ENCODE measurements around the gene PPFIA1. TPM values are rescaled to one million over a fixed set of nuclear protein-coding genes. Genes with fewer than 3 reads are reported as not detected.

PPFIA1 gene
- total RNA-seq, 2 experiments from 2014 or later = 27.2 to 30.9 TPM

DNA sequence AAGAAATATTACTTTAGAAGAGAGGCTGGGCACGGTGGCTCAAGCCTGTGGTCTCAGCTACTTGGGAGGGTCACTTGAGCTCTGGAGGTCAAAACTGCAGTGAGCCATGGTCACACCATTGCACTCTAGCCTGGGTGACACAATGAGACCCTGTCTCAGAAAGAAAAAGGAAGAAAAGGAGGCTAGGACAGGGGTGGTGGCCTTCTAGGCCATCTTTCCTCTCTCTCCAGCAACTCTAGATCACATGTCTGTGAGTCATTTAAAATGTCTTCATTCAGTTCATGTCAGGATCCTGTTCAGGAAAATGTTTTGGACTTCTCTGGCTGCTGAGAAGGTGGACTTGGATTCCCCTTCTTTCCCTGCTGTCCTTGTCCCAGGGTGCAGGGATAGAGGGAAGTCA lies 53.3 kb downstream of the PPFIA1 start:
- no peaks in the 10 kb centered on the region for H3K27me3 Mint-ChIP-seq
- intact Hi-C loops (cut with micrococcal nuclease) = no loop called here
- H3K9me3 Mint-ChIP-seq = no peaks in the 10 kb centered on the region
- H3K36me3 Mint-ChIP-seq (ENCODE audit: low read depth) = peaks cover 34% of the 10 kb centered on the region
- DNase-seq (no peak), ATAC-seq (no peak)
- peaks cover 11% of the 10 kb centered on the region for H3K4me1 Mint-ChIP-seq (ENCODE audit: low read depth)
- H3K4me3 Mint-ChIP-seq = no peak overlapping the region
- ChIA-PET POLR2A (no interaction called here), CTCF (no interaction called here)
- TF ChIP-seq, protein P1, sequence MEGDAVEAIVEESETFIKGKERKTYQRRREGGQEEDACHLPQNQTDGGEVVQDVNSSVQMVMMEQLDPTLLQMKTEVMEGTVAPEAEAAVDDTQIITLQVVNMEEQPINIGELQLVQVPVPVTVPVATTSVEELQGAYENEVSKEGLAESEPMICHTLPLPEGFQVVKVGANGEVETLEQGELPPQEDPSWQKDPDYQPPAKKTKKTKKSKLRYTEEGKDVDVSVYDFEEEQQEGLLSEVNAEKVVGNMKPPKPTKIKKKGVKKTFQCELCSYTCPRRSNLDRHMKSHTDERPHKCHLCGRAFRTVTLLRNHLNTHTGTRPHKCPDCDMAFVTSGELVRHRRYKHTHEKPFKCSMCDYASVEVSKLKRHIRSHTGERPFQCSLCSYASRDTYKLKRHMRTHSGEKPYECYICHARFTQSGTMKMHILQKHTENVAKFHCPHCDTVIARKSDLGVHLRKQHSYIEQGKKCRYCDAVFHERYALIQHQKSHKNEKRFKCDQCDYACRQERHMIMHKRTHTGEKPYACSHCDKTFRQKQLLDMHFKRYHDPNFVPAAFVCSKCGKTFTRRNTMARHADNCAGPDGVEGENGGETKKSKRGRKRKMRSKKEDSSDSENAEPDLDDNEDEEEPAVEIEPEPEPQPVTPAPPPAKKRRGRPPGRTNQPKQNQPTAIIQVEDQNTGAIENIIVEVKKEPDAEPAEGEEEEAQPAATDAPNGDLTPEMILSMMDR (IDR thresholded peaks at IDR 0.05) = no peak
- no peak overlapping the region for H3K27ac Mint-ChIP-seq

DNA sequence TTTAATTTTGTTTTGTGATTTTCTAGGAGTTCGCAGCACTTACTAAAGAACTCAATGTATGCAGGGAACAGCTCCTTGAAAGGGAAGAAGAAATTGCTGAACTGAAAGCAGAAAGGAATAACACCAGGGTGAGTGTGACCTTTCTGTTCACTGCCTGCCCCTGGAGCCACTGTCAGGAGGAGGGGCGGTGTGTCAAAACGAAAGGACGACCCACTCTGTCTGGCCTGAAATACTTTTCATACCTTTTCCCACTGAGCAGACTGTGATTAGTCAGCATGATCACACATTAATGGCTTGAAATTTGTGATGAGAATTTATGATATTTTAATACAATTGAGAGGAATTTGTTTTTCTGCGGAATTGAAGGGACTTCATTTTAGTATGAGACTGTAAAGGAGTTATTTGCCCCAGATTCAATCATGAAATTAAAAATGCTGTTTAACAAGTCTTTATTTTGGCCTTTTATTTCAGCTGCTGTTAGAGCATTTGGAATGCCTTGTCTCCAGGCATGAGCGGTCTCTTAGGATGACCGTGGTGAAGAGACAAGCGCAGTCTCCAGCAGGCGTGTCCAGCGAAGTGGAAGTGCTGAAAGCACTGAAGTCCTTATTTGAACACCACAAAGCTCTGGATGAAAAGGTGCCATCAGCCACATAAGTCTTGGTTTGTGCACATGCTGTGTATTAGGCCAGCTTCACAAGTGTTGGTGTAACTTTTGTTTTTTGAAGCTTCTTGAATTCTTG lies 54.1 kb downstream of the PPFIA1 start:
- POLR2A ChIA-PET = no interaction called here
- Mint-ChIP-seq H3K9me3 (no peaks in the 10 kb centered on the region), H3K4me3 (no peak overlapping the region), H3K4me1 (ENCODE audit: low read depth) (peaks cover 11% of the 10 kb centered on the region), H3K36me3 (ENCODE audit: low read depth) (peaks cover 35% of the 10 kb centered on the region), H3K27me3 (no peaks in the 10 kb centered on the region), H3K27ac (no peak overlapping the region)
- peak; percentile 29 for DNase-seq
- TF ChIP-seq, protein P1 (IDR thresholded peaks at IDR 0.05) = no peak
- CTCF ChIA-PET = no interaction called here
- intact Hi-C loops (cut with micrococcal nuclease) = no loop called here
- ATAC-seq = peak; percentile 27

DNA sequence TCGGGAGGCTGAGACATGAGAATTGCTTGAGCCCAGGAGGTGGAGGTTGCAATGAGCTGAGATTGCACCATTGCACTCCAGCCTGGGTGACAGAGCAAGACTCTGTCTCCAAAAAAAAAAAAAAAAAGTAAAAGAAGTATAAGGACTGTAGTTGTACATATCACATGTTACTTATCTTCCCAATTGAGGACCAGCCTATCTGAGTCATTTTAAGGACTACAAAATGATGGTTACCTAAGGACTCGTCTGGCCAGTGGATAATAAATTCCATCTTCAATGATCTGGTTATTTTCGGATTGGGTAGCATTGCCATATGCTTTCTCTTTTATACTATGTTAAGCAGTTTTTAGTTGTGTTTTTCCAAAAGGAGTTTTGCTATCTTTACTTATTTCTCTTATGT lies 55.3 kb downstream of the PPFIA1 start:
- CTCF ChIA-PET = no interaction called here
- H3K4me3 Mint-ChIP-seq = no peak overlapping the region

DNA sequence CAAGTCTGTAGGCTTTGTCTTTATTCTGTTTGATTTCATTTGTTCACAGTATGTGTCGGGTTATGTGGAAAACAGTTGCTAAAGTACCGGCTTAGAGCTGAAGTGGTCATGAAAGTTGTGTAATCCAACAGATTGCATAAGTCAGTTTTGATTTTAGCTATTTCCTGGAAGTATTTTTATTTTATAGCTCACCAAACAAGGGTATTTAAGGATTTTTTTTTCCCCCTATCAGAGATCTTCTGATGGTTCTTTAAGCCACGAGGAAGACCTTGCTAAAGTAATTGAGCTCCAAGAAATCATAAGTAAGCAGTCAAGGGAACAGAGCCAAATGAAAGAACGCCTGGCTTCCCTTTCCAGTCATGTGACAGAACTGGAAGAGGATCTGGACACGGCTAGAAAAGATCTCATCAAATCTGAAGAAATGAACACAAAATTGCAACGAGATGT lies 55.9 kb downstream of the PPFIA1 start:
- peaks cover 39% of the 10 kb centered on the region for H3K36me3 Mint-ChIP-seq (ENCODE audit: low read depth)
- no peak overlapping the region for H3K4me3 Mint-ChIP-seq
- no peak for ATAC-seq
- no peak for DNase-seq
- intact Hi-C loops (cut with micrococcal nuclease) = no loop called here
- TF ChIP-seq, protein P1 (IDR thresholded peaks at IDR 0.05) = no peak
- ChIA-PET POLR2A (no interaction called here), CTCF (no interaction called here)
- no peaks in the 10 kb centered on the region for H3K9me3 Mint-ChIP-seq
- H3K27ac Mint-ChIP-seq = no peak overlapping the region
- H3K27me3 Mint-ChIP-seq = no peaks in the 10 kb centered on the region
- peaks cover 11% of the 10 kb centered on the region for H3K4me1 Mint-ChIP-seq (ENCODE audit: low read depth)

More for the DNA sequence above, 55.3 kb downstream of the PPFIA1 start:
- peaks cover 44% of the 10 kb centered on the region for H3K36me3 Mint-ChIP-seq (ENCODE audit: low read depth)
- TF ChIP-seq, protein P1 (IDR thresholded peaks at IDR 0.05) = no peak
- POLR2A ChIA-PET = no interaction called here
- no peaks in the 10 kb centered on the region for H3K9me3 Mint-ChIP-seq
- intact Hi-C loops (cut with micrococcal nuclease) = no loop called here
- H3K27me3 Mint-ChIP-seq = no peaks in the 10 kb centered on the region
- H3K27ac Mint-ChIP-seq = no peak overlapping the region
- peaks cover 11% of the 10 kb centered on the region for H3K4me1 Mint-ChIP-seq (ENCODE audit: low read depth)
- ATAC-seq = no peak
- DNase-seq = no peak

DNA sequence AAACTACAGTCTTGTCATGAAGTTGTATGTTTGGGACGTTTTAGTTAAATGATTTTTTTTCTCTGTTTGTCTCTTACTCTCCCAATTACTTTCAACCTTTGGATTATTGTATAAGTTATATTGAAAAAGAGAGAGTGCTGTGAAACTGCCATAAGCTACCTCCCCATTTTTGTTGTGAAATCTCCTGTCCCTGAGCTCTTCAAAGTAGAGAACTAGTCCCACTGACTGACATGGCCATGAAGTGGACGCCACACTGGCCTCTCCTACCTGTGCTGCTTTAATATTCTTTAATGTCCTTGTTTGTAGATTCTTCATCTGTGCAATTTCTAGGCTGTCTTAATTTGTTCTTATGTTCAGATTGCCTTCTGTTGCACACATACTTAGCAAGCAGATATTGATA lies 56.3 kb downstream of the PPFIA1 start:
- CTCF ChIA-PET = no interaction called here
- DNase-seq = no peak
- Mint-ChIP-seq H3K27me3 (no peaks in the 10 kb centered on the region), H3K36me3 (ENCODE audit: low read depth) (peaks cover 42% of the 10 kb centered on the region), H3K9me3 (no peaks in the 10 kb centered on the region), H3K4me1 (ENCODE audit: low read depth) (peaks cover 11% of the 10 kb centered on the region), H3K4me3 (no peak overlapping the region), H3K27ac (no peak overlapping the region)
- POLR2A ChIA-PET = interaction anchor here (0.6 kb wide), 1 partner anchor 961 kb away, joined by 3 read pairs; no protein-coding TSS in a partner anchor
- intact Hi-C loops (cut with micrococcal nuclease) = no loop called here
- no peak for ATAC-seq
- TF ChIP-seq, protein P1 (IDR thresholded peaks at IDR 0.05) = no peak

All from activated CD8-positive, alpha-beta T cell treated with anti-CD3 and anti-CD28 coated beads for 36 hours (primary cell).